IPS-11a (cell line): ENCODE data around the gene RGS3.

Experiments used
- H3K4me3 ChIP-seq: one replicate; pipeline ENCODE4 v1.5.1; 2013; ENCODE audit warnings: low read depth, low read length, control low read depth

Gene RGS3

GRCh38 chr9:113509463-113509862 is 45.9 kb downstream of the RGS3 start:
- no peak overlapping the region for H3K4me3 ChIP-seq

DNA sequence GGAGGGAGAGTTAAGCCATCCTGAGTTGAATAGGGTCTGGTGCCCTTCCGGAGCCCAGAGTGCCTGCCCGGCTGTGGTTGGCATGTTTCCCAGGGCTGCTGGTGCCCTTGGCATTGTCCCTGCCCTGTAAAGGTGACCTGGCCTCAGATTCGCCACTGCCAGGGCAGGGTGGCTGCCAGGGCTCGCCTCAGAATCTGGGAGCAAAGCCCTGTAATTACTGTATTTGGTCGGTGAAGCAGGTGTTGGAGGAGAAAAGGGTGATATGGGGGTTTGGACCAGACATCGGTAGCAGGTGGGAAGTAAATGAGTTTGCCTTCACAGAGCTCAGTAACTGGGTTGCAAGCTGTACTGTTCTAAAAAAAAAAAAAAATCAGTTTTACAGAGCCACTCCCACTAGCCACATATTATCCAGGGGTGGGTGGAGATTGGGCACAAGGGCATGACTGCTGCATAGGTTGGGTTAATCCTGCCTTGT is 47.6 kb downstream of the RGS3 start:
- H3K4me3 ChIP-seq, result no peak overlapping the region

DNA sequence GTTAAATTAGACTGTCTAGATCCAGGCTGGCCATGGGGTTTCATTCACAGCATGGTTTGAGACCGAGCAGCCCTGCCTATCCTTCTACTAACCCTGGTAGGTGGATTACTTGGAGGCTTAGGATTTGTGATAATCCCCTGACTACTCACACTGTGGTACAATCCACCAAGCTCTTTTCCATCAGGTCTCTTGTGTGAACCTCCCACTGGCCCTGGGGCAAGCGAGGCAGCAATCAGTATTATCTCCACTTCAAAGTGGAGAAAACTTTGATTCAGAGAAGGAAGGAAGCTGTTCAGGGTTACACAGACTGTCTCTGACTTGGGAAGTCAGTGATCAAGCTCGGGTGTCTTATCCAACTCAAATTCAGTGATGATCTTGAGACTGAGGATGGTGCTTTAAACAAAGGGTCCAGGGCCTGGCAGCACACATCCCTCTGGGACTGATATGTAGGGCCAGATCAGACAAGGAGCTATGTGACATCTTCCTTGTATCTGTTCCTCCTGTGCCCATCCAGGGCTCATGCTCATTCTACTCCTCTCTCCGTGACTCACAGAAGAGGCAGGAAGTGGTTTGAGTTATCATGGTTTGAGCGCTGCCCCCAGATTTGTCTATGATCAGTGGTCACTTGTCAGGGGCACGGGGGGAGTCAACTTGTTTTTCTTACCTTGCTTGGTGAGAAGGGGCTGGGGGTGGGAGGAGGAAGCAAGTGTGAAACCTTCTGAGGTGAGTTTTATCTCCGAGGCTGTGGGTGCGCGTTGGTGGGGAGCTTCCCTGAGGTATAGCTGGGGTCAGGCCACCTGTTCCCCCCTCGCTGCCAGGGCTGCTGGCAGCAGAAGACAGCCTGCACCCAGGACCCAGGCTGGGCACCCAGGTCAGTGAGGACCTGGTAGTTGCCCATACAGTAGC is 48.6 kb downstream of the RGS3 start:
- no peak overlapping the region for H3K4me3 ChIP-seq

GRCh38 chr9:113513111-113513510 is 49.6 kb downstream of the RGS3 start:
- H3K4me3 ChIP-seq, result no peak overlapping the region

DNA sequence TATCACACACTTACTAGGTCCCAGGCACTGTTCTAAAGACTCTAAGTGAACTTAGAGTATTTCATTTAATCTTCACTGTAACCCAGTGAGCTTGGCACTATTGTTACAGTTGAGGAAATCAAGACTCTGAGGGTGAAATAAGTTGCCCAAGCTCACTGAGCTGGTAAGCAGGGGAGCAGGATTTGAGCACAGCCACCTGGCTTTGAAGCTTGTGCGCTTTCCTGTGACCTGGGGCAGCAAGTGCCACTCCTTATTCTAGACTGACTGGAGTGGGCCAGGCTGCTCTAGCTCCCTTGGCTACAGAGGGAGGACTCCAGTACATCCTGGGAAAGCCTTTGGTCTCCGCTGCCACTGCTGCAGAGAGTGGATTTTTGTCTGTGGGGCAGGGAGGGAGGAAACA is 50.0 kb downstream of the RGS3 start:
- H3K4me3 ChIP-seq, result no peak overlapping the region

GRCh38 chr9:113514061-113514460 is 50.5 kb downstream of the RGS3 start:
- H3K4me3 ChIP-seq, result no peak overlapping the region

DNA sequence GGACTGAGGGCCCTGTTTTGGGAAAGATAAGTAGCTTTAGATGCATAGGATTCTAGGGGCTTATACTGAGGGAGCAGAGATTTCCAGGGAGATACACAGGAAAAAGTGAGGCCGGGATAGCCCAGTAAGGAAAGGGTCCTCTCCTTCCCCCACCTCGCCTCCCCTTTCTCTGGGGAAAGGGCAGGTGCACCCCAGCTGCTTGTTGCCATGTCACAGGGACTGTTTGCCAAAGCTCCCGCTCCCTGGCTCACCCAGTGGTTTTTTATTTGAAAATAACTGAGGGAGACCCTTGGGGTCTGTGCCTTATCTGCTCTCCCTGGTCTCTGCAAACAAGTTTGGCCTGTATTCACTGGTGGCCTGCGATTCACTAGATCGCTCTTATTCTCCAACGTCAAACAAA is 51.2 kb downstream of the RGS3 start:
- no peak overlapping the region for H3K4me3 ChIP-seq

DNA sequence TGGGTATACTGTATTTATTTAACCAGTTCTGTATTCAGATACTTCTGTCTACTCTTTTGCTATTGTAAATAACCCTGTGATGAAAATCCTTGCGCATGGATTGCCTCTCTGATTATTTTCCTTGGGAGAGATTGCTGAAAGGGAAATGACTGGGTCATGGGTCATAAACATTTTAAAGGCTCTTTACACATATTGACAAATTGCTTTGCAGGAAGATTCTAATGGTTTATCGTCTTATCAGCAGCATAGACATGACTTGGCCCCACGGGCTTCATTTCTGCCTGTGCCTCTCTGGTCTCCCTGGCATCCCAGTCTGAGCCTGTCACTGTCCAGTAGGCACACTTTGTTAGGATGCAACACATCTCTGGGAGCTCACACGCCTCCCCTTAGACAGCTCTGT is 52.3 kb downstream of the RGS3 start:
- H3K4me3 ChIP-seq, result no peak overlapping the region

- no peak overlapping the region for H3K4me3 ChIP-seq
Measured at GRCh38 chr9:113516840-113517577, 53.5 kb downstream of the RGS3 start.

DNA sequence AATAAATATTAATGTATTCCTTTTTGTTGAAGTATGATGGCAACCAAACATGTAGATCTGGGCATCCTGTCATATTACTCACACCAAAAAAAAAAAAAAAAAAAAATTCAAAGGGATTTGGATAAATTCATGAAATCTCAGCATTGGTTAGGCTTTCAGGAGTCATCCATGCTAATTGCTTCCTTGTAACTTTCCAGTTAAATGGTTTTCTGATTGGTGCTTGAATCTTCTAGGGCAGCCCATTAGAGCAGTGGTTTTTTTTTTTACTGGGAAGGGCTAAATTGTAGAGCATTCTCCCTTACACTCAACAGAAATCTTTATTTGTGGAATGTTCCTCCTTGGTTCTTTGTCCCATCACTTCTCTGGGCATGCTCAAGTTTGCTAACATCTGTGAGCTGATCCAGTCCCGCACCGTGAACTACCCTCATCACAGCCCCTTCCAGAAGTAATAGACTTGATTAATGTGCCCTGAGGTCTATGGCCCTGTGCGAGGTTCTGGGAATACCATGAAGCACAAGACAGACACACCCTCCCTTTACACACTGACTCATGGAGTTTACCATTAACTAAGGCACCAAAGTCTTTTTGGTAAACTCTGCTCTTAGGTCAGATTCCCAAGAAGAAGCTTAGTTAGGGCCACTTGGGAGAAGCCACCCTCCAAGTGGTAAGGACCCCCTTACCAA is 56.0 kb downstream of the RGS3 start:
- H3K4me3 ChIP-seq, result no peak overlapping the region

DNA sequence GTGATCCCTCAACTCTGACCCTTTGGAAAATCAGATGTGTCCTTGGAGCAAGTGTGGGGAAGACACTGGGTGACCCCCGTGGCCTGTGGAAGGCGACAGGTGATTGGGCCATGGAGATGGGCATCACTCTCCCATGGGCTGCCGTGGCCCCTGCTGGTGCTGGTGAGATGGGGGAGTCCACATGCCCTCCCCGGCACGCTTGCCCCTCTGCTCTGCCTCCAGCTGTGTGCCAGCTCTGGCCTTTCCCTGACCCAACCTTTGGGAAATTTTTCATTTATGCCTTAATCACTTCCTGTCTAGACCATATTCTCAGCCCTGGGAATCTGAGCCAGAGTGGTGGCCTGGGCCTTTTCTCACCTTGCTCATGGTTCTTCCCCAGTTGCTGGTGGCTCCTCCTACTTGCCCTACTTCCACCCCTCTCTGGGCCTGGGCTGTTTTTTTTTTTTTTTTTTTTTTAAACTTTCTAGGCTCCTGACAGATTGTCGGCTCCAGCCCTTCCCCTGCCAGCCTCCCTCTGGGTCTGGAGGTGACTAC is 56.6 kb downstream of the RGS3 start:
- no peak overlapping the region for H3K4me3 ChIP-seq

- no peak overlapping the region for H3K4me3 ChIP-seq
Measured at GRCh38 chr9:113521693-113522255, 58.2 kb downstream of the RGS3 start.

- H3K4me3 ChIP-seq, result no peak overlapping the region
Measured at GRCh38 chr9:113522419-113522818, 58.9 kb downstream of the RGS3 start.

DNA sequence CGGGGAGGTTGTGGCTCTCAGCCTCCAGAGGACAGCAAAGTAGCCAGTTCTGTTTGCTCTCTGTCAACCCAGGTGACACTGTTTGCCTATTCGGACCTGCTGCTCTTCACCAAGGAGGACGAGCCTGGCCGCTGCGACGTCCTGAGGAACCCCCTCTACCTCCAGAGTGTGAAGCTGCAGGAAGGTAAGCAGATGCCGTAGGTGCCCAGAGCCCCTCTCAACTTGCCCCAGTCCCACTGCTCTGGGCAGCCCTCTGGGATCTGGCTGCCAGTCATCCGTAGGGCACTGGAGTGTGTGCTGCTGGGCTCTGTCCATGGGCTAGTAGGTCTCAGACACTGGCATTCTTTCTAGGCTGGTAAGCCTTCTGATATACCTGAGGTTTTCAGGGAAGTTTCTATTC is 59.3 kb downstream of the RGS3 start:
- H3K4me3 ChIP-seq, result no peak overlapping the region

DNA sequence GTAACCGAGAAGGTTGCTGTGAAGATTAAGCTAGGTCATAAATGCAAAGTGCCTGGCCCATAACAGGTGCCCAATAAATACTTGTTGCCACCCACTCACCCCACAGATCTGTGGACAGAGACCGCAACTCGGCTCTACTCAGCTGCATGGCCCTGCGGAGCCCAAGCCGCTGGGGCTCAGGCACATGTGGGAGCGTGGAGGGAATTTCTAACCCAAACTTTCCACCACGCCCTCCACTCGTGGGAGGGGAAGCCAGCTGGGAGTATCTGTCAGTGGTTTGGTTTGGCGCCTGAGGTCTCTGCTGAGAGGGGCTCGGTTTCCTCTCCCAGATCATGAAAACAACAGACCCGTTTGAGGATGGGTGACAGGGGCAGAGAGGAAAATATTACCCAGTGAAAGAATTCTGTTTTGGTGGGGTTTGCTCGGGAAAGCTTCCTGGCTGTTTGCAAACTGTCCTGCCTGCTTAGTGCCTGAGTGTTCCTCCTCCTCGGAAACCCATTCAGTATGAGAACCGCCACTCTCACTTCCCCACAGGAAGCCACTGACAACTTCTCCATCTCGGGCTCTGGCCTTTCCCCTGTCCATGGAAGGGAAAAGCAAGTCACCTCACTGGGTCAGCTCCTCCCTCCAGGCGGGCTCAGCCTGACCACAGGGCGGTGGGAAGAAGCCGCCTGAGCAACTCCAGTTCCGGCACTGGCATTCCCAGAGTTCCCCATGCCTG is 60.1 kb downstream of the RGS3 start:
- no peak overlapping the region for H3K4me3 ChIP-seq

DNA sequence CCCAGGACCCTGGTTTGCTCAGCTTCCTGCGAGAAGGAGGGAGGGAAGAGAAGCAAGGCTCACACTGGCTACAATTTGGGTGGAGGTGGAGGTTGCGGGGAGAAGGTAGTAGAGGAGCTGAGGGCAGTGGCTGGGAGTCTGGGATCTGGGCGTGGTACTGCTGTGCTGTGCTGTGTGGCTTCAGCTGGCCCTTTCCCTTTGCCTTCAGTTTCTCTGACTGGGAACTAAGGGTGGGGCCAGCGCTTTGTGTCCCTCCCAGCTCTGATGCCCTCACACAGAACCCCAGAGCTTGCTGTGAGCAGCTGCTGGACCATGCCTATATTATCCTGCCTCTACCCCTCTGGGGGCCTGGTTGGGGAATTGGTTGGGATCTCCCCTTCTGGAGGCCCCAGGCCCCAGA is 60.9 kb downstream of the RGS3 start:
- no peak overlapping the region for H3K4me3 ChIP-seq

- no peak overlapping the region for H3K4me3 ChIP-seq
Measured at GRCh38 chr9:113525205-113525604, 61.7 kb downstream of the RGS3 start.

- H3K4me3 ChIP-seq, result no peak overlapping the region
Measured at GRCh38 chr9:113525831-113526230, 62.3 kb downstream of the RGS3 start.

GRCh38 chr9:113526231-113526746 is 62.8 kb downstream of the RGS3 start:
- H3K4me3 ChIP-seq, result no peak overlapping the region

DNA sequence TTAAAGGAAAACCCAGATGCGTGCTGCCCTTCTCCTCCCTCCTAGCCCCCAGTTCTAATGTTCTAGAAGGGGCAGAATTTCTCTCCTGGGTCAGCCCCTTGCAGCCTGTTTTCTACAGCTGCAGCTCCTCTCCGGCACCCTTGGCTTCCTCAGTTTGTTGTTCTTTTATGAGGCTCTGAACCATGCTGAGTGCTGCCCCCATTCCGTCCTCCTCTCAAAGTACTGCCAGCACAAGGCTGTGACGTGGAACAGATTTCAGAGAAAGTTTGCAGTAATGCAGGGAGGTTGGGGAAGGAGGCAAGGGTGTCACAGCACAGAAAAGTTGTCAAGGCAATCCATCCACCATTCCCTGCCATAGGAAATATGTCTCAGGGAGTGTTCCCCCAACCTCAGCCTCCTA is 63.3 kb downstream of the RGS3 start:
- no peak overlapping the region for H3K4me3 ChIP-seq
